Glutamatergic neuron (in vitro differentiated cells): ENCODE results near the gene PKD1L1. TPM values are rescaled to one million over a fixed set of nuclear protein-coding genes. Genes with fewer than 3 reads are reported as not detected.
"Not testable (repeated sequence)": the region's sequence is repeated elsewhere in the genome, so short reads cannot be mapped to it uniquely, and the experiment has no call there.

ENCODE experiments used
- DNase-seq: peaks from one replicate; pipeline ENCODE4 v3.0.0; 2022
- H3K27ac Mint-ChIP-seq: one replicate; pipeline ENCODE4 v1.8.0; 2020; ENCODE audit warnings: mild to moderate bottlenecking, mixed read lengths, inconsistent platforms; ENCODE audit not compliant: unreplicated experiment
- H3K27me3 Mint-ChIP-seq: one replicate; pipeline ENCODE4 v1.8.0; 2020; ENCODE audit warnings: mild to moderate bottlenecking, moderate library complexity, mixed read lengths, inconsistent platforms; ENCODE audit not compliant: unreplicated experiment
- H3K36me3 Mint-ChIP-seq: one replicate; pipeline ENCODE4 v1.8.0; 2020; ENCODE audit warnings: mild to moderate bottlenecking, mixed read lengths, inconsistent platforms; ENCODE audit not compliant: unreplicated experiment
- H3K4me1 Mint-ChIP-seq: one replicate; pipeline ENCODE4 v1.8.0; 2020; ENCODE audit warnings: mild to moderate bottlenecking, low read depth, mixed read lengths, inconsistent platforms; ENCODE audit not compliant: unreplicated experiment
- H3K4me3 Mint-ChIP-seq: one replicate; pipeline ENCODE4 v1.8.0; 2020; ENCODE audit warnings: mild to moderate bottlenecking, mixed read lengths, inconsistent platforms; ENCODE audit not compliant: unreplicated experiment
- H3K9me3 Mint-ChIP-seq: one replicate; pipeline ENCODE4 v1.8.0; 2020; ENCODE audit warnings: mild to moderate bottlenecking, moderate library complexity, mixed read lengths, inconsistent platforms; ENCODE audit not compliant: unreplicated experiment
- CTCF ChIP-seq: fragments of 200-600 bp; sonication (generic); IDR thresholded peaks from one replicate; pipeline ENCODE4 v1.5.0; 2021; ENCODE audit not compliant: partially characterized antibody, unreplicated experiment
- total RNA-seq: library from RNA; stranded (reverse); fragmentation: NEBNext Ultra II Directional; extraction: Animal tissue kit (Norgen Biotek cat#: 25700); gene quantifications from one replicate; pipeline ENCODE4 v1.2.1, GENCODE V29; 2021; ENCODE audit not compliant: unreplicated experiment

Gene PKD1L1
- total RNA-seq, 1 donor from 2014 or later = 0.17 TPM

DNA sequence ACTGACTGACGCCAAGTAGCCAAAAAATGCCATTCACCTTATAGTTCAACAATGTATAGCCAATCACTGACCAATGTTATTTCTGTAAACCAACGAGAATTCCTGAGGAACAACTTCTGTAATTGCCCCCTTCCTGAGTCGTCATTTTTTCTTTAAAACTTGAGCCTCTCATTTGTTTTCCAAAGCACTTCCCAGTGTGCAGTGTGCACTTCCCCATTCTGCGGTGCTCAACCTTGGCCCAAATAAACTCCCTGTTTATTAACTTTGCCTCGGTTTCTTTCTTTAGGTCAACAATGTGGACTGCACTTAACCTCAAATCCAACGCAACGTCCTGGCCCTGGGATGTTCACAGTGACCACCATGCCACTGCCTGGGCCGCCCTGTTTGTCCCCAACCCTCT is 15.1 kb downstream of the PKD1L1 start:
- peaks cover 2% of the 10 kb centered on the region for H3K27me3 Mint-ChIP-seq
- H3K4me1 Mint-ChIP-seq = no peaks in the 10 kb centered on the region
- no peak overlapping the region for H3K4me3 Mint-ChIP-seq
- no peaks in the 10 kb centered on the region for H3K9me3 Mint-ChIP-seq
- no peaks in the 10 kb centered on the region for H3K36me3 Mint-ChIP-seq
- DNase-seq = no peak
- no peak for TF ChIP-seq CTCF
- H3K27ac Mint-ChIP-seq = no peak overlapping the region

DNA sequence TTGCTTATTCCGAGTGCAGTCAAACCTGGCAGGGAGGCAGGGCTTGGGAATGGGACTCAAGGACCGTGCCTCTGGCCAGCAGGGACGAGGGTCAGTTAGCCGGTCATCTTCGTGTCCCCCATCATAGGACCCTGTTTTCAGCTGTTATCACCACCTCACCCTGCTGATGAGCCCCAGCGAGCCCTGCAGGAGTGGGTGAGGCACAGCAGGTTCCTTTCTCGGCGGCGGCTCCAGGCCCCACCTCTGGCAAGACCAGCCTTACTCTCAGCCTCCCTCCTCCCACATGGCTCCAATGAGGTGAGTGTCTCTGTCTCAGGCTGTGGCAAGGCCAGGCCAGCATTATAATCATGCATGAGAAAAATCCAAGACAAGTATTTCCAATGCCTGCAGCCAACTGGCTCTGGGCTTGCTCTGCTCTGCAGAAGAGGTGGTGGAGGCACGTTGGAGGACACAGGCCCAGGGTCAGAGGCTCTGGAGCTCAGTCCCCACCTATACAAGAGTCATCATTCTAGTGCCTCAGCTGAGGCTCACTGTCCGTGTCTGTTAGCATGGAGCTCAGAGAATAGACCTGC is 15.7 kb downstream of the PKD1L1 start:
- Mint-ChIP-seq H3K4me3 (no peak overlapping the region), H3K36me3 (no peaks in the 10 kb centered on the region), H3K9me3 (no peaks in the 10 kb centered on the region), H3K27me3 (peaks cover 2% of the 10 kb centered on the region), H3K4me1 (no peaks in the 10 kb centered on the region), H3K27ac (no peak overlapping the region)
- TF ChIP-seq CTCF = no peak
- no peak for DNase-seq

DNA sequence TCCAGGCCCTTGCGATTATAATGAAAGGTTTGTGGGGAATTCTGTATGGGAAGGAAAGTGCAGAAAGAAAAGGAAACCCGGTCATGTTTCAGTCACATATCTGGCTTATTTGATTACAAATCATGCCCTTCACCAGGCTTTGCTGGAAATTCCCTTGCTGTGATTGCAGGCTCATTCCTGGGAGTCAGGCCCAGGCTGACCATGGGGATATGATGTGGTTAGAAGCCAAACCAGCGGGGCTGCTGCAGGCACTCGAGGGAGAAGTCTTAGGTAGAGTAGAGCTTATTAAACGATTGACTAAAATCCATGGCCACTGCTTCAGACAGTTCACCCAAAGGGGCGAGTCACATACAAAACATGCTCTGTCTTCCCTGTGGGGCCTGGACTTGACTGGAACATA is 16.2 kb downstream of the PKD1L1 start:
- H3K4me3 Mint-ChIP-seq = no peak overlapping the region

GRCh38 chr7:47931005-47932004 is 17.0 kb downstream of the PKD1L1 start:
- no peaks in the 10 kb centered on the region for H3K36me3 Mint-ChIP-seq
- H3K9me3 Mint-ChIP-seq = no peaks in the 10 kb centered on the region
- no peaks in the 10 kb centered on the region for H3K4me1 Mint-ChIP-seq
- DNase-seq = no peak
- TF ChIP-seq CTCF = no peak
- no peak overlapping the region for H3K27ac Mint-ChIP-seq
- no peak overlapping the region for H3K4me3 Mint-ChIP-seq
- H3K27me3 Mint-ChIP-seq = no peaks in the 10 kb centered on the region

More for the DNA sequence above, 16.2 kb downstream of the PKD1L1 start:
- Mint-ChIP-seq H3K27ac (no peak overlapping the region), H3K9me3 (no peaks in the 10 kb centered on the region), H3K36me3 (no peaks in the 10 kb centered on the region), H3K27me3 (no peaks in the 10 kb centered on the region), H3K4me1 (no peaks in the 10 kb centered on the region)
- no peak for TF ChIP-seq CTCF
- no peak for DNase-seq

DNA sequence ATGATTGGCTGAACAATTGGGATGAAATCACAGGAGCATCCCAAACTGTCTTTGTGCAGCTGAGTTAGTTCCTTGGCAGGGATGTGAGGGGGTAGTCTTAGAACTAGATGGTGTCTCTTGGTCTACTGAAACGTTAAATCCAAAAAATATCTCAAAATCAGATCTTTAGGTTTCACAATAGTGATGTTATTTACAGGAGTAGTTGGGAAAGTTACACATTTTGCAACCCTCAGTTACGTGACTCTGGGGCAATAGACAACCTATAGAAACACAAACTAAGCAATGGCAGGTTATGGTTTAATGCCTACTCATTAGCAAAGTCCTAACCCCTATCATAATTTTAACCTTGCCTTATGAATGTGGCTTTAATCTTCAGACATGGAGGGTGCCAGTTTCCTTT is 24.0 kb downstream of the PKD1L1 start:
- DNase-seq = no peak
- H3K27me3 Mint-ChIP-seq = no peaks in the 10 kb centered on the region
- no peak overlapping the region for H3K27ac Mint-ChIP-seq
- no peak overlapping the region for H3K4me3 Mint-ChIP-seq
- peaks cover 1% of the 10 kb centered on the region for H3K9me3 Mint-ChIP-seq
- H3K36me3 Mint-ChIP-seq = no peaks in the 10 kb centered on the region
- no peak for TF ChIP-seq CTCF
- no peaks in the 10 kb centered on the region for H3K4me1 Mint-ChIP-seq

GRCh38 chr7:47923081-47923875 is 25.0 kb downstream of the PKD1L1 start:
- H3K27me3 Mint-ChIP-seq, H3K27ac Mint-ChIP-seq, H3K9me3 Mint-ChIP-seq, H3K4me1 Mint-ChIP-seq, H3K4me3 Mint-ChIP-seq, DNase-seq, H3K36me3 Mint-ChIP-seq: not testable (repeated sequence)

DNA sequence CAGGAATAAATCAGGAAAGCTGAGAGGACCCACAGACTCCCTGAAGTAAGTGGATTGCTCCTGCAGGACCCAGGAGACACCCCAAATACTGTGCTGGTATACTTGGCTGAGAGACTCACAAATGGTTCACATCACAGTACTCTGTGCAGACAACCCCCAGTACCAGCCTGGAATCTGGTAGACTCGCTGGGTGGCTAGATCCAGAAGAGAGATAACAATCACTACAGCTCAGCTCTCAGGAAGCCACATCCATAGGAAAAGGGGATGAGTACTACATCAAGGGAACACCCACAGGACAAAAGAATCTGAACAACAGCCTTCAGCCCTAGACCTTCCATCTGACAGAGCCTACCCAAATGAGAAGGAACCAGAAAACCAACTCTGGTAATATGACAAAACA is 31.8 kb downstream of the PKD1L1 start:
- not testable (repeated sequence) for H3K27ac Mint-ChIP-seq, H3K36me3 Mint-ChIP-seq, H3K9me3 Mint-ChIP-seq, H3K4me1 Mint-ChIP-seq, H3K4me3 Mint-ChIP-seq, DNase-seq, H3K27me3 Mint-ChIP-seq
